Subcutaneous abdominal adipose tissue (tissue), 5 donors: Measurements from ENCODE around the gene DPEP3.
"Not testable (repeated sequence)": the region's sequence is repeated elsewhere in the genome, so short reads cannot be mapped to it uniquely, and the experiment has no call there.

Source experiments
- H3K27ac ChIP-seq: one replicate; pipeline ENCODE4 v1.7.0; 2013; ENCODE audit warnings: low read depth, mild to moderate bottlenecking, inconsistent platforms, low read length, moderate library complexity
- H3K27me3 ChIP-seq, 5 donors: one replicate each; pipeline ENCODE4 v1.7.0; 2013; ENCODE audit warnings: low read length in 5 of 5, inconsistent platforms in 1 of 5; ENCODE audit not compliant: control insufficient read depth in 5 of 5, insufficient read depth in 4 of 5
- H3K36me3 ChIP-seq, 5 donors: one replicate each; pipeline ENCODE4 v1.7.0; 2013; ENCODE audit warnings: low read length in 5 of 5; ENCODE audit not compliant: control insufficient read depth in 5 of 5, insufficient read depth in 5 of 5
- H3K4me1 ChIP-seq, 5 donors: one replicate each; pipeline ENCODE4 v1.7.0; 2013; ENCODE audit warnings: low read length in 5 of 5, mild to moderate bottlenecking in 3 of 5, moderate library complexity in 1 of 5; ENCODE audit not compliant: control insufficient read depth in 5 of 5, insufficient read depth in 5 of 5
- H3K4me3 ChIP-seq, 5 donors: one replicate each; pipeline ENCODE4 v1.7.0; 2013; ENCODE audit warnings: low read length in 5 of 5, low read depth in 1 of 5
- H3K9ac ChIP-seq, 5 donors: one replicate each; pipeline ENCODE4 v1.7.0; 2013; ENCODE audit warnings: low read length in 5 of 5, mild to moderate bottlenecking in 4 of 5, moderate library complexity in 3 of 5
- H3K9me3 ChIP-seq, 5 donors: one replicate each; pipeline ENCODE4 v1.7.0; 2013; ENCODE audit warnings: low read length in 5 of 5; ENCODE audit not compliant: control insufficient read depth in 5 of 5
- donor health status: healthy.
- donor health status: healthy.
- donor health status: healthy.
- donor health status: healthy.
- donor health status: healthy.

Gene DPEP3

GRCh38 chr16:68009157-68009735, 28.9 kb upstream of the DPEP3 start:
- Histone ChIP-seq H3K9me3 (no peaks in the 10 kb centered on the region), H3K4me3 (no peak overlapping the region), H3K4me1 (peaks cover 0 to 22% (median 11%) of the 10 kb centered on the region in 5 donors)

DNA sequence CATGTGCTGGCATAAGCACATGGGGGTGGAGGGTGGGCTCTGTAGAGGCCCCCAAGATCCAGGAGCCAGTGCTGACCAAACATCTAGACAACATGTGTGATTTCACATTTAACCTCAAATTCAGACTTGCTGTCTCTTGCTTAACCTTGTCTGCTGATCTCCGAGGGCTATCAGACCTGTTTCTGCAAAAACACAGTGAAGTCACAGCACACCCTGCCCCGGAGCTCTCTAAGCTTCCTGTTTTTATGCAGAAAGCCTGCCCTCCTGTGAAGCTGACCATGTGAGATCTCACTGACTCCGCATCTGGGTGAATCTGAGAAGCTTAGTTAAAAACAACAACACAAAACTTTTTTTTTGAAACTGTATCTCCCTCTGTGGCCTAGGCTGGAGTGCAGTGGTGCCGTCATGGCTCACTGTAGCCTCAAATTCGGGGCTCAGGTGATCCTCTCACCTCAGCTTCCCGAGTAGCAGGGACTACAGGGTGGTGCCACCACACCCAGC, 25.5 kb upstream of the DPEP3 start:
- H3K36me3 ChIP-seq, result no peaks in the 10 kb centered on the region
- no peak overlapping the region for H3K9ac ChIP-seq
- no peak overlapping the region for H3K4me3 ChIP-seq
- no peaks in the 10 kb centered on the region for H3K27me3 ChIP-seq
- H3K4me1 ChIP-seq, result peaks cover 0 to 13% (median 7%) of the 10 kb centered on the region in 5 donors
- no peak overlapping the region for H3K27ac ChIP-seq
- H3K9me3 ChIP-seq, result no peaks in the 10 kb centered on the region

More at GRCh38 chr16:68009157-68009735, 28.9 kb upstream of the DPEP3 start:
- Histone ChIP-seq H3K27me3 (no peaks in the 10 kb centered on the region), H3K36me3 (no peaks in the 10 kb centered on the region), H3K27ac (no peak overlapping the region), H3K9ac (no peak overlapping the region)

DNA sequence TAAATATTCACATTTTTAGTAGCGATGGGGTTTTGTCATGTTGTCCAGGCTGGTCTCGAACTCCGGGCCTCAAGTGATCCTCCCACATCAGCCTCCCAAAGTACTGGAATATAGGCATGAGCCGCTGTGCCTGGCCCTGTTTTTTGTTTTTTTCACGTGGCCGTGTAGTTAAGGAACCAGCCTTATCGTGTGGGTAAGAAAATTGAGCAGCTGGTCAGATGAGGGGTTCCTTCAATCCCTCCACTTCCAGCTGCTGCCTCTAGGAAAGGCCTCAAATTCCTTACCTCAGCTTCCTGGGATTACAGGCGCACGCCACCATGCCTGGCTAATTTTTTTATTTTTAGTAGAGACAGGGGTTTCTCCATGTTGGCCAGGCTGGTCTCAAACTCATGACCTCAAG, 24.9 kb upstream of the DPEP3 start:
- Histone ChIP-seq H3K27ac (no peak overlapping the region), H3K36me3 (no peaks in the 10 kb centered on the region), H3K27me3 (no peaks in the 10 kb centered on the region), H3K9ac (no peak overlapping the region), H3K4me3 (no peak overlapping the region), H3K9me3 (no peaks in the 10 kb centered on the region), H3K4me1 (peaks cover 0 to 19% (median 13%) of the 10 kb centered on the region in 5 donors)

DNA sequence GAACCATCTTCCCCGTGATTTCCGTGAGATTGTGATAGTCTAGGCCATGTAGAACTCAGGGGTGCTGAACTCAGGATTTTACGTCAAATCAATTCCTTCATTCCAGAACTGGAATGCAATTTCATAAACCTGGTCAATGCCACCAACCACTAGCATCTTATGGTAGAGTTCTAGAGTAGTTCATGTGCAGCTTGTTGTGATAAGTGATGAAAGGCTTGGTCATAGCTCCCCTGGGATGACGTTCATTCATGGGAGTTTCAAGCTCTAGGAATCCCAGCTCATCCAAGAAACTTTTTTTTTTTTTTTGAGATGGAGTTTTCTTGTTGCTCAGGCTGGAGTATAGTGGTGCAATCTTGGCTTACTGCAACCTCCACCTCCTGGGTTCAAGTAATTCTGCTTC, 22.7 kb upstream of the DPEP3 start:
- H3K4me3 ChIP-seq, result no peak overlapping the region
- peaks cover 0 to 26% (median 14%) of the 10 kb centered on the region in 5 donors for H3K4me1 ChIP-seq
- H3K27ac ChIP-seq, result no peak overlapping the region
- no peaks in the 10 kb centered on the region for H3K9me3 ChIP-seq
- no peak overlapping the region for H3K9ac ChIP-seq
- H3K36me3 ChIP-seq, result no peaks in the 10 kb centered on the region
- no peaks in the 10 kb centered on the region for H3K27me3 ChIP-seq

GRCh38 chr16:68000450-68000849, 20.2 kb upstream of the DPEP3 start:
- Histone ChIP-seq H3K9ac (peak overlapping the region in 1 of 5 donors; percentile 28), H3K4me1 (peaks cover 0 to 19% (median 8%) of the 10 kb centered on the region in 5 donors), H3K4me3 (peak overlapping the region in 3 of 5 donors; percentile 10 to 45 (median 26)), H3K9me3 (no peaks in the 10 kb centered on the region), H3K36me3 (no peaks in the 10 kb centered on the region), H3K27ac (no peak overlapping the region), H3K27me3 (no peaks in the 10 kb centered on the region)

GRCh38 chr16:67999985-68000384, 19.7 kb upstream of the DPEP3 start:
- Histone ChIP-seq H3K4me3 (peak overlapping the region in 4 of 5 donors; percentile 10 to 45 (median 18)), H3K27me3 (no peaks in the 10 kb centered on the region), H3K27ac (no peak overlapping the region), H3K9ac (no peak overlapping the region), H3K9me3 (no peaks in the 10 kb centered on the region), H3K4me1 (peaks cover 0 to 17% (median 3%) of the 10 kb centered on the region in 5 donors), H3K36me3 (no peaks in the 10 kb centered on the region)

GRCh38 chr16:67998779-67999688, 18.7 kb upstream of the DPEP3 start, which contains the start of gene DPEP2:
DPEP2 (minus strand) TSS chr16:67999484; CDS start chr16:67993212, 6,272 bp downstream.
- H3K9me3 ChIP-seq, H3K27me3 ChIP-seq, H3K27ac ChIP-seq, H3K36me3 ChIP-seq: not testable (repeated sequence)
- Histone ChIP-seq H3K4me3 (peak within 1 kb of the TSS in 4 of 5 donors; percentile 31 to 53 (median 37)), H3K4me1 (peaks cover 0 to 18% (median 4%) of the 10 kb centered on the region in 5 donors), H3K9ac (peak within 1 kb of the TSS in 1 of 5 donors; percentile 28)

GRCh38 chr16:67998231-67998778, 18.0 kb upstream of the DPEP3 start:
- not testable (repeated sequence) for H3K27me3 ChIP-seq, H3K27ac ChIP-seq, H3K4me3 ChIP-seq, H3K9me3 ChIP-seq, H3K36me3 ChIP-seq, H3K9ac ChIP-seq
- peaks cover 2 to 25% (median 11%) of the 10 kb centered on the region in 5 donors for H3K4me1 ChIP-seq

DNA sequence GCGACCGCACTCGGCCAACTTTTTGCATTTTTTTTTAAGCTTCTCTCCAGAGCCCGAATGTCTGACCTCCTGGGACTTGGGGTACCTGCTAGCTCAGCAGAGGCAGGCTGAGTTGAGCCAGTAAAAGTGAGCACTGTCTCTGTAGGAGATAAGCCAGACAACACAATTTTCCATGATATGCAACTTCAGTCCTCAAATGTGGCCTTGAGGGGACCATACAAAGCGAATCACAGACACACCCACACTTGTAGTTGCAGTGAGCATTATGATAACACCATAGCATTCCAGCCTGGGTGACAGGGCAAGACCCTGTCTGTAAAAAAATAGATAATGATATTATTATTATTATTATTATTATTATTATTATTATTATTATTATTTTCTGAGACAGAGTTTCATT, 16.4 kb upstream of the DPEP3 start:
- Histone ChIP-seq H3K4me3 (no peak overlapping the region), H3K9ac (no peak overlapping the region), H3K4me1 (peaks cover 2 to 31% (median 17%) of the 10 kb centered on the region in 5 donors), H3K36me3 (peaks cover 0 to 4% (median 0%) of the 10 kb centered on the region in 5 donors), H3K27me3 (no peaks in the 10 kb centered on the region), H3K9me3 (no peaks in the 10 kb centered on the region), H3K27ac (no peak overlapping the region)
